ENCODE data around the gene PKMYT1.
"Not testable (repeated sequence)": the region's sequence is repeated elsewhere in the genome, so short reads cannot be mapped to it uniquely, and the experiment has no call there.

PKMYT1 gene

GRCh38 chr16:2929693-2930092 lies 50.6 kb downstream of the PKMYT1 start:
- DNase-seq = no peak

- DNase-seq = no peak
Observed at GRCh38 chr16:2928796-2929195, 51.5 kb downstream of the PKMYT1 start.

DNA sequence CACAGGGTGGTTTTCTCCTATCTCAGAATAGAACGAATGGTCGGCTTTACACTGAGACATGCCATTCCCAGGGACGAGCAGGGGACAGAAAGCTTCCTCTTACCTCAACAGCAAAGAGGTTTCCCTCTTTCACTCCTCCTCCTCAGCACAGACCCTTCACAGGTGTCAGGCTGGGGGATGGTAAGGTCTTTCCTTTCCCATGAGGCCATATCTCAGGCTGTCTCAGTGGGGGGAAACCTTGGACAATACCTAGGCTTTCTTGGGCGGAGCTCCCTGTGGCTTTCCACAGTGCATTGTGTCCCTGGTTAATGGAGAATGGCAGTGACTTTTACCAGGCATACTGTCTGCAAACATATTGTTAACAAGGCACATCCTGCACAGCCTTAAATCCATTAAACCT lies 52.1 kb downstream of the PKMYT1 start:
- not testable (repeated sequence) for DNase-seq

DNA sequence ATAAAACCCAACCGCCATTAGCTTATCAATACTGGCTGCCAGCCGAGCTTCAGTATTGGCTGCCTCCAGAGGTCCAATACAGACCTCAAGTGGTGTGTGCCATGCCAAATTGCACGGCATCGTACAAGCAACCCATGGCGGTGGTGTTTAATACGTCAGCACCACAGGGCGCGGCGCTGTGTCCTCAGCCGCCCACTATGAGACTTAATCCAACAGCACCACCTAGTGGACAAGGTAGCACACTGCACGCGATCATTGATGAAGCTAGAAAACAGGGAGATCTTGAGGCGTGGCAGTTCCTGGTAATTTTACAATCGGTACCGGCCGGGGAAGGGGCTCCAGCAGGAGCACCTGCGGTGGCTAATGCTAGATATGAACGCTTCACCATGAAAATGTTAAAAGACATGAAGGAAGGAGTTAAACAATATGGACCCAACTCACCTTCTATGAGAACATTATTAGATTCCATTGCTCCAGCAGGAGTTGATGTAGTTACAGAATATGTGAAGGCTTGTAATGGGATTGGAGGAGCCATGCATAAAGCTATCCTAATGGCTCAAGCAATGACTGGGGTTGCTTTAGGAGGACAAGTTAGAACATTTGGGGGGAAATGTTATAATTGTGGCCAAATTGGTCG lies 53.1 kb downstream of the PKMYT1 start:
- DNase-seq = peak; percentile 94

GRCh38 chr16:2926650-2926999 lies 53.6 kb downstream of the PKMYT1 start:
- DNase-seq = no peak

- no peak for DNase-seq
Observed at GRCh38 chr16:2925951-2926649, 54.1 kb downstream of the PKMYT1 start.

- no peak for DNase-seq
Observed at GRCh38 chr16:2924901-2925755, 55.1 kb downstream of the PKMYT1 start.

DNA sequence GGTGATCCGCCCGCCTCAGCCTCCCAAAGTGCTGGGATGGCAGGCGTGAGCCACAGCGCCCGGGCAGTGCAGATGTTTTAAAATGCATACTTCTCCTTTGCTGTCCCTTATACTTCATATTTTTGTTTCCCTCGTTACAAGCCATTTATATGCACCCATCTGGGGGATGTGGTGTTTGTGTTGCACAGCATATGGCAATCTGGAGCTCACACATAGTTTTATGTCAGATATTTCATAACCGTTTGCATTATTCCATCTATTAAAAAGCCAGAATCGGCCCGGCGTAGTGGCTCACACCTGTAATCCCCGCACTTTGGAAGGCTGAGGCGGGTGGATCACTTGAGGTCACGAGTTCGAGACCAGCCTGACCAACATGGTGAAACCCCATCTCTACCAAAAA lies 56.8 kb downstream of the PKMYT1 start:
- no peak for DNase-seq
